Measurements from ENCODE around the gene DLX4.

The DLX4 gene

DNA sequence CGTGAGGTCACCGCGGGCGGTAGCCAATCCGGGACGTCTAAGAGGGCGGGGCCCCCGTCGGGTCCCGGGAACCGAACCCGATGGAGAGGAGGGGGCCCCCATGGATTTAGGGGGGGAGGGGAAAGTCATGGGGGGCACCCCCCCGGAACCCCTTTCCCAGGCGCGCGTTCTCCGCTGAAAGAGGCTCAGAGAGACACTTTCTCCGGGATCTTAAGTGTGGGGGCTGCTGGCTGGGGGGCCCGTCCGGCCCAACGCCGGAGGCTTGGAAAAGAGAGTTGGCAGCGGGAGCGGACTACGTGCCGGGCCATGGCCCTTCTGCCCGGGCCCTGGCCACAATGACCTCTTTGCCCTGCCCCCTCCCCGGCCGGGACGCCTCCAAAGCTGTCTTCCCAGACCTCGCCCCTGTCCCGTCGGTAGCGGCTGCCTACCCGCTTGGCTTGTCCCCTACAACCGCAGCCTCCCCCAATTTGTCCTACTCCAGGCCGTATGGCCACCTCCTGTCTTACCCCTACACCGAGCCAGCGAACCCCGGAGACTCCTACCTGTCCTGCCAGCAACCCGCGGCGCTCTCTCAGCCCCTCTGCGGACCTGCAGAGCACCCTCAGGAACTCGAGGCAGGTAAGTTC is at the start of gene DLX4:
Gene DLX4 (plus strand): TSS at position 57 of the 626 bp plus-strand sequence. CDS start 279 bp downstream, at position 336.
- DNase-seq: no peak
- TF ChIP-seq POLR2A (IDR thresholded peaks at IDR 0.05; ENCODE audit: low read length) (no peak), GATA1 (IDR thresholded peaks at IDR 0.05; ENCODE audit: low read depth, low read length) (no peak)

DNA sequence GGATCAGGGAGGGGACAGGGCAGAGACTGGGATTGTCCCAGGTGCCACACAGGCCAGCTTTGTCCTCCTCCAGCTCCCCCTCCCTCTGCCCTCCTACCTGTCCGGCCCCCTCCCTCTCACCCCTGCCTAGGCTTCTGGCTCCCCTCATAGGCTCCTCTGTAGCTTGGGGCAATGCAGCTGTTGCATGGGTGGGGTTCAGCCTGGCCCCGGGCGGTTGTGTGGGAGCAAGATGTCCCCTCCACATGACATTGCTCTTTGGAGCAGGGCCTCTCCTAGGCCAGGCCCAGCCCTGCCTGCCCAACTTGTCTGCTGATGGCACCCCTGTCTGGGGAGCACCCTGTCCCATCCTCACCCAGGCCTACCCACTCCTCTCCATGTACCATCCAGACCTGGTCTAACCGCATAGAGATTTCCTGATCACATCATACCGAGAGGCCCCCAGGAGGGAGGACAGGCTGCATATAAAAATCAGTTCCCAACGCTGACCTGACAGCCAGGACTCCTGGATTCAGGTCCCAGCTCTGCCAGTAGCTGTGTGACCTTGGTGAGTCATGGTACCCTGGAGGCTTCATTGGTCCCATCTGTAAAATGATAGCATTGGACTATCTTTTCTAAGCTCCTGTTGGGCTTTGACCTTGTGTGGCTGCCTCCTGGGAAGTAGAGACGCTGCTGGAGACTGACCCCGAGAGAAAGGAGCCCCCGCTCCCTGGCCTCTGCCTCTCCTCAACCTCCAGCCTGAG is 48.8 kb upstream of the DLX4 start:
- DNase-seq: no peak
- TF ChIP-seq POLR2A (IDR thresholded peaks at IDR 0.05; ENCODE audit: low read length) (no peak), GATA1 (IDR thresholded peaks at IDR 0.05; ENCODE audit: low read depth, low read length) (no peak)

DNA sequence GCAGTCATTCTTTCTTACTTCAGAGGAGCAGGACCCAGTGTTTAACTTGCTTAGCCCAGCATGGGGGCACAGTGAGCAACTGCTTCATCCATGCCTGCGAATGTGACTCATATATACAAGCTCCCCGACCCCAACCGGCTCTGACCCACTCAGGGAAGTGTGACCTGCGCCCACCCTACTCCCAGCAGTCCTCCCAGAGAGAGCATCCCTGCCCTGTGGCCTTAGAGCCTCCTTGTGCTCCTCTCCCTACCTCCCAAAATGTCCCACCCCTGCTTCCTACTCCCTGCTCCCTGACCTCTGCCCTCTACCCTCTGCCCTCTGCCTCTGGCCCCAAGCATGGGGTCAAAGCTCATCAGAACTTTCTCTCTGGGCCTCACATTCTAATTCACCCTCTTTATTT is 46.9 kb upstream of the DLX4 start:
- DNase-seq: no peak
- no peak for TF ChIP-seq GATA1 (IDR thresholded peaks at IDR 0.05; ENCODE audit: low read depth, low read length)
- no peak for TF ChIP-seq POLR2A (IDR thresholded peaks at IDR 0.05; ENCODE audit: low read length)

- DNase-seq: no peak
- no peak for TF ChIP-seq POLR2A (IDR thresholded peaks at IDR 0.05; ENCODE audit: low read length)
- no peak for TF ChIP-seq GATA1 (IDR thresholded peaks at IDR 0.05; ENCODE audit: low read depth, low read length)
Observed at GRCh38 chr17:49924116-49924515, 44.9 kb upstream of the DLX4 start.

DNA sequence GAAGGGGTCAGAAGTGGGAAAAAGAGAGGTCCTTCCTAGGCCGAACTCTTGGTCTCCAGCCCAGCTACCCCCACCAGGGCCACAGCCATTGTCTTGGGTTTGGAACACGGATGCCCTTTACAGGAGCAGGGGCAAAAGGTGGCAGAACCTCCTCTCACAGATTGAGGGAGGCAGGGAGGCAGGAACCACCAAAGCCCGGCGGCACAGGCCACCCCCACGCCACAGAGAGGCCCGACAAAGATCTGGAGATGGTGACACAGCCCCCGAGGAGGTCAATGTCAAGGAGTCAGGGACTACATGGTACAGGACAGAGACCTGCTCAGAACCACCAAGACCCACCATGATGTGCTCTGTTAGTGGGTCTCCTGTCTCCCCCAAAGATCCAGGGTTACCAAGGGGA is 44.4 kb upstream of the DLX4 start:
- DNase-seq: no peak

GRCh38 chr17:49925921-49926320 is 43.1 kb upstream of the DLX4 start:
- no peak for DNase-seq
- TF ChIP-seq GATA1 (IDR thresholded peaks at IDR 0.05; ENCODE audit: low read depth, low read length) (no peak), POLR2A (IDR thresholded peaks at IDR 0.05; ENCODE audit: low read length) (no peak)

More for the DNA sequence above, 44.4 kb upstream of the DLX4 start:
- no peak for TF ChIP-seq POLR2A (IDR thresholded peaks at IDR 0.05; ENCODE audit: low read length)
- no peak for TF ChIP-seq GATA1 (IDR thresholded peaks at IDR 0.05; ENCODE audit: low read depth, low read length)

DNA sequence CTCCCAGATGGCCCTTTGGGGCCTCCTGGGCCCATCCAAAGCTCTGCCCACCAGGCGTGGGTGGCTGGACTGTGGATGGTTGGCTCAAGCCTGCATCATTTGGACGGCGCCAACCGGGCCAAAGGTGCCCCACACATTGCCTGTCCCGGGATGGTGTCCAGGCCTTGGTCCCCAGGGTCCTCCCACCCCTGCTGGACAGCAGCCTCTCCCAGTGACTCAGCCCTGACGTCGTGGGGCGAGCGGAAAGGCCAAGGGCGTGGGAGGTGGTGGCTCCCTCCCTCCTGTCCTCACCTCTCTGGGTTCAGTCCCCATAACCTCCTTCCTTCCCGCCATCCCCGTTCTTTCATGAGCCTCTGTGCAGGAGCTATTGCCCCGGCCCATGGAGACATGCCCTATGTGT is 42.1 kb upstream of the DLX4 start:
- DNase-seq: no peak
- TF ChIP-seq GATA1 (IDR thresholded peaks at IDR 0.05; ENCODE audit: low read depth, low read length) (no peak), POLR2A (IDR thresholded peaks at IDR 0.05; ENCODE audit: low read length) (no peak)

- DNase-seq: no peak
- TF ChIP-seq GATA1 (IDR thresholded peaks at IDR 0.05; ENCODE audit: low read depth, low read length) (no peak), POLR2A (IDR thresholded peaks at IDR 0.05; ENCODE audit: low read length) (no peak)
Observed at GRCh38 chr17:49928126-49928800, 40.7 kb upstream of the DLX4 start.

DNA sequence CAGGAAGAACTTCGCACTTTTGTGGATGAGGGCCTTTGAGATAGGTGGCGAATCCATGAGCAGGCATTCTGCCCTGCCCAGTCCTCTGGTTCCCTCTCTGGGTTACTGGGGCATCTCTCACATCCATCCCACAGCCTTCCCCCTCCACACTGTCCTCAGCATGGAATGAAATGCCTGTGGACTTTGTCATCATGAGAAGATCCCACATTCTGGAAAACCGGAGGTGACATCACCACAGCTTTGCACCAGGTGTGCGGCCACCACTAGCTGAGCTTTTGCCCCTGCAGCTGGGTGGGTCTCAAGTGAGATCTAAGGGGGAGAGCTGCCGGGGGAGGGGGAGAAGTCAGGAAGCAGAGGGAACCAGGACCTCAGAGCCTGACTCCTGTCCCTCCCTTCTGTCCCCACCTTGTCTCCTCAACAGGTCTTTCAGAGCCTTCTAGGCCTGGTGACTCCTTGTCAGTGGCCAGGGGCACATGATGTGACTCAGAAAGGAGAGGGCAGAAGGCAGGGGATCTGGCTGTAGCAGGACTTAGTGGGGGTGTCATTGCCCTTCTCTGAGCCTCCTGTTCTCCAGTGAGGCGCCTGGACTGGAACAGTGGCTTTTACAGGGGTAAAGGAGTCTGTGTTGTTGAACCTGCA is 40.0 kb upstream of the DLX4 start:
- TF ChIP-seq POLR2A (IDR thresholded peaks at IDR 0.05; ENCODE audit: low read length) (no peak), GATA1 (IDR thresholded peaks at IDR 0.05; ENCODE audit: low read depth, low read length) (no peak)

GRCh38 chr17:49930880-49931279 is 38.1 kb upstream of the DLX4 start:
- no peak for TF ChIP-seq GATA1 (IDR thresholded peaks at IDR 0.05; ENCODE audit: low read depth, low read length)
- TF ChIP-seq POLR2A (IDR thresholded peaks at IDR 0.05; ENCODE audit: low read length): no peak
- DNase-seq: no peak

More for the DNA sequence above, 40.0 kb upstream of the DLX4 start:
- DNase-seq: no peak

DNA sequence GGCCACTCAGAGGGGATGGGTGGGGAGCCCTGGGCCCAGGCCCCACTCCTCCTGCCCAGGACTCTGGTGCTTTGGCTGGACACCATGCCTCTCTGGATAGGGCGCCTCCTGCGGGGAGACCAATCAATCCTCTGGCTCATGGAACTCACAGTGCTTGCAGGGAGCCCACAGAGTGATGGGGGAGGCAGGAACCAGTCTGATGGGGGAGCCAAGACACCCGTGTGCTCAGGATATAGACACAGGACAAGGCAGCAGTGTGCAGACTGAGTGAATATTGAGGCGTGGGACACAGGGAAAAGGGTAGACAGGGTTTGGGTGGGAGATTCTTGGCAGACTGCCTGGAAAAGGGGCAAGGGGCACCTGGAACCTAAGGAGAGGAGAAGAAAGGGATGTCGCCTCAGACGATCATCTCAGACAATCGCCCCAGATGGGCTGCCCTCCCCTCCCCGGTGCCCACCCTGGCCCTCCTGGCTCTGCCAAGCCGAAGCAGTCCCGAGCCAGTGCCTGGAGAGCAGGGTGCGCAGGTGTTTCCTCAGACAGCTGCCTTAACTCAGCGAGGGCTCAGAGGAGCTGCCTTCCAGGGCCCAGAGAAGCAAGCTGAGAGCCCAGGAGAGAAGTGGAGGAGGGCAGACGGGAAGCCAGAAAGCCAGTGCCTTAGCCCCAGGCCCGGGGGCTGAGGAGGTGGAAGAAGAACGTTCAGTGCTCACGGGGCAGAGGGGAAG is 37.4 kb upstream of the DLX4 start:
- no peak for DNase-seq
- TF ChIP-seq GATA1 (IDR thresholded peaks at IDR 0.05; ENCODE audit: low read depth, low read length) (no peak), POLR2A (IDR thresholded peaks at IDR 0.05; ENCODE audit: low read length) (no peak)

GRCh38 chr17:49932138-49932723 is 36.8 kb upstream of the DLX4 start:
- DNase-seq: no peak
- TF ChIP-seq GATA1 (IDR thresholded peaks at IDR 0.05; ENCODE audit: low read depth, low read length): no peak
- TF ChIP-seq POLR2A (IDR thresholded peaks at IDR 0.05; ENCODE audit: low read length): no peak

DNA sequence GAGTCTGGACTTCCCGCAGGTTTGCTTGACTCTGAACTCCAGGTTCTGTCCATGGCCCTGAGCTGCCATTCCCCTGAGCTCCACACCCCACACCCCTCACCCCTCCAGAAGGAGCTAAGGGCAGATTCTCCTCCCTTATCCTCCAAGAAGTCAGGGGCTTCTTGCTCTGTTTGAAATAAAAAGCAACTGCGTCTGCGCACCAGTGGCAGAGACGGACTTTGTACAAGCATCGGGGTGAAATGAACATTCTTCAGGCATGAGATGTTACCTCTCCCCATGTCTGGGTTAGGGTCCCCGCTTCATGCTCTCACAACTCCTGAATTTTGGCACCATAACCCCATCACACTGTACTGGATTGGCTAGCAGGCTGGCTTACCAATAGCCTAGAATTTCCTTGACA is 36.1 kb upstream of the DLX4 start:
- DNase-seq: no peak
- TF ChIP-seq POLR2A (IDR thresholded peaks at IDR 0.05; ENCODE audit: low read length) (no peak), GATA1 (IDR thresholded peaks at IDR 0.05; ENCODE audit: low read depth, low read length) (no peak)
